Astrocyte (in vitro differentiated cells and primary cell): ENCODE measurements around the gene RBM17.
"Not testable (repeated sequence)": the region's sequence is repeated elsewhere in the genome, so short reads cannot be mapped to it uniquely, and the experiment has no call there.

ENCODE experiments used
- CTCF ChIP-seq: IDR thresholded peaks from 2 replicates; pipeline ENCODE4 v1.5.1; 2011; ENCODE audit warnings: low read depth, mild to moderate bottlenecking, inconsistent platforms, low read length, moderate library complexity; ENCODE audit not compliant: insufficient read depth
- EZH2 ChIP-seq: IDR thresholded peaks from 2 replicates; pipeline ENCODE4 v1.6.1; 2012; ENCODE audit warnings: mild to moderate bottlenecking, low read length, inconsistent platforms; ENCODE audit not compliant: insufficient read depth

GRCh38 chr10:6142186-6142585 lies 53.4 kb downstream of the RBM17 start:
- TF ChIP-seq CTCF, EZH2: not testable (repeated sequence)
